Astrocyte (in vitro differentiated cells and primary cell): Measurements from ENCODE around the gene SIGLEC11.

Source experiments
- CTCF ChIP-seq: IDR thresholded peaks from 2 replicates; pipeline ENCODE4 v1.5.1; 2011; ENCODE audit warnings: low read depth, mild to moderate bottlenecking, inconsistent platforms, low read length, moderate library complexity; ENCODE audit not compliant: insufficient read depth
- EZH2 ChIP-seq: IDR thresholded peaks from 2 replicates; pipeline ENCODE4 v1.6.1; 2012; ENCODE audit warnings: mild to moderate bottlenecking, low read length, inconsistent platforms; ENCODE audit not compliant: insufficient read depth

- TF ChIP-seq CTCF, result no peak
- no peak for TF ChIP-seq EZH2
Observed at GRCh38 chr19:49973987-49974386, 13.0 kb upstream of the SIGLEC11 start.
